Brain pericyte (primary cell): ENCODE data around the gene HACD2.
"Not testable (repeated sequence)": the region's sequence is repeated elsewhere in the genome, so short reads cannot be mapped to it uniquely, and the experiment has no call there.

Source experiments
- DNase-seq: peaks from one replicate; pipeline ENCODE4 v3.0.0-alpha.2; 2012; ENCODE audit warnings: low read depth, low spot score

Gene HACD2

DNA sequence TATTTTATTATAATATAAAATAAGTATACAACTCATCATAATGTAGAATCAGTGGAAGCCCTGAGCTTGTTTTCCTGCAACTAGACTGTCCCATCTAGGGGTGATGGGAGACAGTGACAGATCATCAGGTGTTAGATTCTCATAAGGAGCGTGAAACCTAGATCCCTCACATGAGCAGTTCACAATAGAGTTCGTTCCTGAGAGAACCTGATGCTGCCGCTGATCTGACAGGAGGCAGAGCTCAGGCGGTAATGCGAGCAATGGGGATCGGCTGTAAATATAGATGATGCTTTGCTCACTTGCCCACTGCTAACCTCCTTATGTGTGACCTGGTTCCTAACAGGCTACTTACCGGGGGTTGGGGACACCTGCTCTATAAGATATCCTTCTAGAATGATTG lies 26.8 kb upstream of the HACD2 start:
- DNase-seq = not testable (repeated sequence)

DNA sequence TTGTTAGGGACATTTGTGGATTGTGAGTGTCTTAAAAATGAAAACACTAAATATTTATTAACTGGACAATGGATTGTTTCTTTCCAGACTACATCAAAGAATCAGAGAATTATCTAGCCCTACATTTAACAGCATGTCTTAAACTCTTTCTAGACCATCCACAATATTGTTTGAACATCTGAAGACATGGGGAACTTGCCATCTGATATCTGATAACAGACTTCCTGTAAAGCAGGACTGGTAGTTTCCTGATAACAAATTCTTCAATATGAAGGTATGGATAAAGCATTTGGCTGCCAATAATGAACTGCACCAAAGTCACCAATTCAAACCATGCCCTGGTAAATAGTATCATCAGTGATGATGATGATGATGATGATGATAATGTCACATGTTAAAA lies 26.2 kb upstream of the HACD2 start:
- DNase-seq = no peak

DNA sequence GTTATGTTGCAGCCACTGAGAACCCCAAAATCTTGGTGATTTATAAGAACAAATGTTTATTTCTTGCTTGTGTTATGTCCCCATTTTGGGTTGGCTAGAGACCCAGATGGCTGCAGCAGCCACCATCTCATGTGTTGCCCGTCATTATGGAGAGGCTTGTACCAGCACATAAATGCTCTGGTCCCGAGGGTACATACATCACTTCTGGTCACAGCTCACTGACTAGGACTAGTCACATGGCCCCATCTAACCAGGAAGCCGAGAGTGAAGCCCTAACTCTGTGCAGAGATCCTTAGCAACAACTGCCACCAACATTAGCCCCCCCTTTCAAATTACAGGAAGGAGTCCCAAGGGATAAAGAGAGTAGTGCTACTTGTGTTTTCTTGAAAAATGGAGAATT lies 25.5 kb upstream of the HACD2 start:
- no peak for DNase-seq

DNA sequence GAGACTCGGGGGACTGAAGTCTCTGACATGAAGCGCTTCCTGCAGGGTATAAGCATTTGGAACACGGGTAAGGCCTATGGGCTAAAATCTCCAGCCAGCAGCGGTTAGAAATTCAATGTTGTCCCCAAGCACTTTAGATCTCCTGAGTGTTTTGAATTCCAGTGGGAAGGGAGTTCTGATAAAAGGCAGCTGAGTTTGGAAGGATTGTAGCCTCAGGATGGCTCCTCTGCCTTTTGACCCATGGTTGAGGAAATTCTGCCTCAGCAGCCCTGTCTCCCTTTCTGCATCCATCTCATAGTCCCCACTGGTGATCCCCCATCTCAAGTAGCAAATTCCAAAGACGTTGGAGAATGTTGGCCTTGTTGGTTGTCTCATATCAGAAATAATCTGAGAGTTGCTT lies 24.2 kb upstream of the HACD2 start:
- DNase-seq = no peak

DNA sequence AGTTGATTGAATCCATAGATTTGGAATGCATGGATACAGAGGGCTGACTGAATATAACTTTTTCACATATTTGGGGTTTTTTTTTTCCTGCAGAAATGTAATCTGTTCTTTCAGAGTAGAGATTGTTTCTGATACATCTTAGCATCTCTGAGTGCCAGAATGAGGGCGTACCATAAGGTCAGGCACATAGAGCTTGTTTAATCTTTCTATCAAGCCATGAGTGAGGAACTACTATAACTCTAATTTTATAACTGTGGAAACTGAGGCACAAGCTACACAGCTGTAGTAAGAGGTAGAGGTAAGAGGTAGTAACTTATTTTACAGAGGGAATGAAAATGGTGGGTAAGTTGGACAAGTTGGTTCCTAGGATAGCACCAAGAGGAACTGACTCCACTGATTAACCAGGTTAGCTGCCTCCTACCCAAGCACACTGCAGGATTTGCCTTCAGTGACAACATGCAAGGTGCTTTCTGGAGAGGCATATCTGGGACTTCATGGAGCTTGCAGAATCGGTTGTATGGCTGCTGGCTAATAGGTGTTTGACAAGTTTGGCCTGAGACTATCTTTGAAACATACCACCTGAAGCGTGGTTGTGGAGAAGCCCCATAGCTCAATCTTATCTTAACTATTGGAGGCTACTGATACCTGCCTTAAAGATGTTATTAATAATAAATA lies 23.5 kb upstream of the HACD2 start:
- no peak for DNase-seq

DNA sequence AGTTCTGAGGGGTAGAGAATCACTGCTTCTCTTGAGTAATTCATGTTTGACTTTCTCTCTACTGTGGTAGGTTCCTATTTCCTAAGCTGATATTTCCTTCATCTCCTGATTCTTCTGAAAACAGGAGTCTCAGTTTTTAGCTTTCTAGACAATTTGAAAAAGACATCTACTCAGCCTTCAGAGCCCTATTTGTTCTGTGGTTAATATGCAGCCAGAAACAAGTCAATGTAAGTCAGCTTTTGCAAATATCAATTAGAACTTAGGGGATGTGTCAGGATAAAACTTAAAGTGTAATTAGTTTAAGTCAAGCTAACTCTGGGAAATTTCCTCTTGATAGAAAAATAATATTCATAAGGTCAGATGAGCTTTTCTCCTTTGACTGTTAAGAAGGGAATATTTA lies 21.7 kb upstream of the HACD2 start:
- DNase-seq = no peak

DNA sequence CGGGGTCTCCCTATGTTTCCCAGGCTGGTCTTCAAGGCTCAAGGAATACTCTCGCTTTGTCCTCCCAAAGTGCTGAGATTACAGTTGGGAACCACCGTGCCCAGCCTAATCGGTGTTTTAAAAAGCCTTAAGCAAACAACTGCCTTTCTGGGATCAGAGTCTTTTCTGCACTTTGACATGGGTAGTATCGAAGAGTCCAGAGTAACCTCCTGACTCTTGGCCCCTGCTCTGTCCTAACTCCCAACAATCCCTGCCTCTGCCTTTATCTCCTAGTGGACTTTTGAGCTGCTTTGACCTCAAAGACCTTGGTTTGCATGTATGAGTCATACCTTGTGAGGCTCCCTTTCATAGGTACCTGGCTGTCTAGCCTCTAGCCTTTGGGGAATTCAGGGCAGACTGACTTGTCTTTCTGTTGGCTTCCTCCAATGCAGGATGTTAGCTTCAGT lies 21.0 kb upstream of the HACD2 start:
- no peak for DNase-seq

DNA sequence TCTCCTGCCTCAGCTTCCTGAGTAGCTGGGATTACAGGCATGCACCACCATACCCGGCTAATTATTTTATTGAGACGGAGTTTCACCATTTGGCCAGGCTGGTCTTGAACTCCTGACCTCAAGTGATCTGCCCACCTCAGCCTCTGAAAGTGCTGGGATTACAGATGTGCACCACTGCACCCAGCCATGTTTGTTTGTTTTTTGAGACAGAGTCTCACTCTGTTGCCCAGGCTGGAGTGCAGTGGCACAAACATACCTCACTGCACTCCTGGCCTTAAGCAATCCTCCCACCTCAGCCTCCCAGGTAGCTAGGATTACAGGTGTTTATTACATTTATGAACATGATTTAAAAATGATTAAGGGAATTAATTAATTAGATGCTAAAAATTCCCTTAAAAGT lies 18.3 kb upstream of the HACD2 start:
- DNase-seq = not testable (repeated sequence)

DNA sequence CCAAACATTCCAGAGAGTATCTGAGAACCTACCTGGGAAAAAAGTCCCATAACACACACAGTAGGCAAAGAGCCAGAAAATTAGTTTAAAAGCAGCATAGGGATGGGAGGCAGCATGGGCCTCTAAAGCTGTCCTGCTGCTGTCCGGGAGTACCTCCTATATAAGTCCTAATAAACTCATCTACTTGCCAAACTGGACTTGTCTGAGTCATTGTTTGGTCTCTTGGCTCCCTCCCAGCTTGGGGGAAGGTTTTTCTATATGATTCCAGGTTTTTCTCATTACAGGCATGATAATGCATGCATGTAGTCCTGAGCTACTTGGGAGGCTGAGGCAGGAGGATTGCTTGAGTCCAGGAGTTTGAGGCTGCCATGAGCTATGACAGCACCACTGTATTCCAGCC lies 17.5 kb upstream of the HACD2 start:
- peak; percentile 52 for DNase-seq

DNA sequence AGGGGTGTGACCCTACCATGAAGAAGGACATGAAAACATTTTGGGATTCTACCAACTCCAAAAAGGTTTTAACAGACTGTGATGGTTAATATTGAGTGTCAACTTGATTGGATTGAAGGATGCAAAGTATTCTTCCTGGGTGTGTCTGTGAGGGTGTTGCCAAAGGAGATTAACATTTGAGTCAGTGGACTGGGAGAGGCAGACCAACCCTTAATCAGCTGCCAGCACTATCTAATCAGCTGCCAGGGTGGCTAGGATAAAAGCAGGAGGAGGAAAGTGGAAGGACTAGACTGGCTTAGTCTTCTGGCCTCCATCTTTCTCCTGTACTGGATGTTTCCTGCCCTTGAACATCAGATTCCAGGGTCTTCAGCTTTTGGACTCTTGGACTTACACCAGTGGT lies 16.0 kb upstream of the HACD2 start:
- DNase-seq = not testable (repeated sequence)

DNA sequence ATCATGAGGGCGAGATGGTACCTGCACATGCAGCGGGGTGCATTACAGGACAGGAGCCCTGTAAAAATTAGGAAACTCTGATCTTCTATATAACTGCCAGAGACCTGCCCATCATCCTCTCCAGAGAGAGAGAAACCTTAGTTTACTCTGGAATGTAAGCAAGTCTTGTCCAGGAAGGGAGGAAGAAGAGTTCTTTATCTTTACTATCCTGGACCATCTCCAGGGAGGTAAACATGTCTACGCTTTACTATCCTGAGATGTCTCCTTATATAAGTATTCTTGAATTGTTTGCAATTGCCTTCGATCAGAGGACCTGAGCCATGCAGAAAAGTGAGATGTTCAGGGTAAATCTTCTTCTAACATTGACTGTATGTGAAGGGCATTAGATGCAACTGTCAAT lies 12.7 kb upstream of the HACD2 start:
- no peak for DNase-seq

DNA sequence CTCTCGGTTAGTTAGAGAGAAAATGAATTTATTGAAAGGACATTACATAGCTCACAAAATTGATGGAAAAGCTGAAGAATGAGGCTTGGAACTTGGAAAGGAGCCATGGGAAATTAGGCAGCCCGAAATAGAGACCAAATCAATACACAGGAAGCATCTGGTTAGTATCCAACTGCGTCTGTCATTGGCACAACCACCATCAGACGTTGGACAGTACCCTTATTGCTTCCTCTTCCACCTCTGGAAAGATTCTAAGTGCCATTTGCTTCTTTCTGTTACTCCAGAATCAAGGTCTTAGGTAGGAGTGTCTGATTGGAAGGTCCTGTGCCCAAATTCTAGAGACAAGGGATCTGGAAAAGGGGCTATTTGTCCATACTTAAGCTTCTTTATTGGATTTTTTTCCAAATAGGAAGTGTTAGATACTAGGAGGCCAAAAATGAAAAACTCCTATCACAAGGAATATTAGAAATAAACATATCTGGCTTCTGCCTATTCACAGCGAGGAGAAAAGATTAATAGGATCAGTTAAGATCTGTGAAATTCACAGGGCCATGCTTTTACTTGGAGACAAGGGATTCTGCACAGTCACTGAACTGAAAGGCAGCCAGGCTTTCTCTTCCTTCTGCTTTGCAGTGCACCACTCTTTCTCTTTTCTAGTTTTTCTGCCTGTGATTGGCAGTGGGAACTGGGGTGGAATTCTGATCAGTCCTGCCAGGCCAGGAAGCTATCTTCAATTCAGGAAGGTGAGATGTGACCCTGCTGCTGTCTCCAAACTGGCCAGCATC lies 10.7 kb upstream of the HACD2 start:
- DNase-seq = no peak

DNA sequence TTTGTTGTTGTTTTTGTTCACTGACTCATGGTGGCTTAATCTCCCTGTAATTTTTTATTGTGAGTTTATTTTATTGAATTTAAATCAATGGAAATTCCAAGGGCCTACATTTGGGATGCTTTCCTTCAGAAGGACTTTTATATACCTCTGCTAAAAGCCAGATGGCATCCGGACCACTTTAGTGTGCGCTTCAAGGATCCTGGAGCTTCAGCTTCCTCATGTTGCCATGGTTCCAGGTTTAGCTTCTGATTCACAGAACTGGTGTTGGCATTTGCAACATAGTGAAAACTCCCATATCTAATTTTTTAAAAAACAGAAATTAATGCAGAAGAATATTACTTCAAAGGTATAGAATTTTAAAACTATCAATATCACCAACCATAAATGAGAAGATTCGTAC lies 8.5 kb upstream of the HACD2 start:
- DNase-seq = no peak

DNA sequence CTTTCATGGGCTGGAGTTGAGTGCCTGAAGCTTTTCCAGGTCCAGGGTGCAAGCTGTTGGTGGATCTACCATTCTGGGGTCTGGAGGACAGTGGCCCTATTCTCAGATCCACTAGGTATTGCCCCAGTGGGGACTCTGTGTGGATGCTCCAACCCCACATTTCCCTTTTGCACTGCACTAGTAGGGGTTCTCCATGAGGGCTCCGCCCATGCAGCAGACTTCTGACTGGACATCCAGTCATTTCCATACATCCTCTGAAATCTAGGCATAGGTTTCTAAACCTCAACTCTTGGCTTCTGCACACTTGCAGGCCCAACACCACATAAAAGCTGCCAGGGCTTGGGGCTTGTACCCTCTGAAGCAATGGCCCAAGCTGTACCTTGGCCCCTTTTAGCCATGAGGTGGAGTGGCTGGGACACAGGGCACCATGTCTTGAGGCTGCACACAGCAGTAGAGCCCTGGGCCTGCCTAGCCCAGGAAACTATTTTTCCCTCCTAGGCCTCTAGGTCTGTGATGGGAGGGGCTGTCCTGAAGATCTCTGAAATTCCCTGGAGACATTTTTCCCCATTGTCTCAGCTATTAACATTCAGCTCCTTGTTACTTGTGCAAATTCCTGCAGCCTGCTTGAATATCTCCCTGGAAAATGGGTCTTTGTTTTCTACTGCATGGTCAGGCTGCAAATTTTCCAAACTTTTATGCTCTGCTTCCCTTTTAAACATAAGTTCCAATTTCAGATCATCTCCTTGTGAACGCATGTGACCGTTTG lies 6.0 kb upstream of the HACD2 start:
- no peak for DNase-seq

DNA sequence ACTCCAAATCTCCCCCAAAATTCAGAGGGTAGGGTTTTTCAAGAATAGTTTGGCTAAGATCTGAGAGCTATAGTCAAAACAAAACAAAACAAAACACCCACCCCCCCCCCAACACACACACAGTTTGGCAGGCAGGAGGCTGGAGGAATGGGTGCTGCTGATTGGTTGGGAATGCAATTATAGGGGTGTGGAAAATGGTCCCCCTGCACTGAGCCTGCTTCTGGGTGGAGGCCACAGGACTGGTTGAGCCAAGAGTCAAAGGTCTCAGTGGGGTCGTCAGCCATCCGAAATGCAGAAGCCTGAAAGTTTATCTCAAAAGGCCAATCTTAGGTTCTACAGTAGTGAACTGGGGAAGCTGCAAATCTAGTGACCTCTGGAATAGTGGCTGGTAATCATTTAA lies 2.5 kb upstream of the HACD2 start:
- no peak for DNase-seq

DNA sequence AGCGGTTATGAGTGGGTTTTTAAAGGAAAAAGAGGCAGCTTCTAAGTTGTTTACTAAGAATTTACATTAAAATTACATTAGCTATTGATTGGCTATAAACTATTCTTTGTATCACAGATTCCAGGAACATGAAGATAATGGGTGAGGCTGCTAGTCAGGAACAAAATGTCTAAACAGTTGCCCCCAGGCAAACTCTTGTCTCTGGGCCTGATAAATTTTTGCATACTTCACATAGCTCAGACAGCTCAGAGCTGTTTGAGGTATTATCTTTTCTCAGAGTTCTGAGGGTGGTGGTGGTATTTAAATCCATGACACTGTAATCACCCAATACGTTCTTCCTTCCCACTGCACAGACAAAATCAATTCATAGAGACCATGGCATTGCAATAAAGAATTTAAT lies 2.1 kb upstream of the HACD2 start:
- DNase-seq = no peak

DNA sequence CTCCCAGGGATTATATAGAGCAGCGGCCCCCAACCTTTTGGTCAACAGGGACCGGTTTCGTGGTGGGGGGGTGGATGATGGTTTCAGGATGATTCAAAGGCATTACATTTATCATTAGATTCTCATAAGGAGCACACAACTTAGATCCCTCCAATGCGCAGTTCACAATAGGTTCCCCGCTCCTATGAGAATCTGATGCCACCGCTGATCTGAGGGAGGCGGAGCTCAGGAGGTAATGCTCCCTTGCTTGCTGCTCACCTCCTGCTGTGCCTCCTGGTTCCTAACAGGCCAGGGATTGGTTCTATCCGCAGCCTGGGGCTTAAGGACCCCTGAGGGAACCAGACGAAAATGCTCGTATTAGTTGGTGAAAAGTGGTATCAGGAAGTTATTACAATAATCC lies 1.3 kb upstream of the HACD2 start:
- DNase-seq = peak; percentile 24

DNA sequence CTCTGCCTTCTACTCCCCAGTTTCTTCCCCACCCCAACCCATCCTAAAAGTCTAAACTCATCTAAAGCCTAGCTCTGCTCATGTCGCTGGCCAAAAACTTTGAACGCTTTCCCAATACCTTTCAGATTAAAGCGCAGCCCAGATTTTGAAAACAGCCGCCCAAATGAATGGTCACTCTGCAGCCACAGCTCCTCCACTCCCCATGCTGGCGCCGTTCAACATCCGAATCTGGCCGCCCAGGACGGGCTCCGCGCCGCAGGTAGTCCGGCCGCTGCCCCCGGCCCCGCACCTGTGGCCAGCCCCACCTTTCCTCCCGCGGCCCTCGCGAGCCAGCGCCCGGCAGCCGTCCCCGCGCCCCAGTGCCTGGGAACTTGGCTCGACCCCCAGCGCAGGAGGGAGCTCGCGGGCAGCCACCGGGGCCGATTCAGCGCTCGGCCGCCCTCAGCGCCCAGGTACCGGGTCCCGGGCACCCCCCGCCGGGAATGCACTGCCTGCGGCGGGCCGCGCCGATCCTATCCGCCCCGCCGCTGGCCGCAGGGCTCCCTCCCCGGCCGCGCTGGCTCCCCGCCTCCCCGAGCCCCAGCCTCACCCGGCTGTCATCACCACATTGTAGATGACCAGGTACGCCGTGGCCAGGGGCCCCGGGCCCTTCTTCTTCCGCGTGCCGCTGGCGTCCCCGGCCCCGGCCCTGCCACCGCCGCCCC lies 417 bp downstream of the HACD2 start:
- no peak for DNase-seq

DNA sequence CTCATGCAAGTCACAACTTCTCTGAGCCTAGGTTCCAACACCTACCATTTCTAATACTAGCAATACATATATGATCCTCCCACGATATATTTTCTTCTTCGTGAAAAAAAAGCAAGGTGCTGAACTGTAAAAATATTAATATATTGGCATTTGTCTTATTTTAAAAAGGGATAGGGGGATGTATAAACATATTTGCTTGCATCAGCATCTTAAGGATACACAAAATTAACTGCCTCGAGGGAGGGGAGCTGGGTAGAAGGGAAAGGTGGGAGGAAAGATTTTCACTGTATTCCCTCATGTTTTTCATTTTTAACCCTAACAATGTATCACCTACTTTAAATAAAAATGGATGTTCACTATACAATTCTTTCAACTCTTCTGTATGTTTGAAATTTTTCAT lies 1.3 kb downstream of the HACD2 start:
- DNase-seq = no peak

DNA sequence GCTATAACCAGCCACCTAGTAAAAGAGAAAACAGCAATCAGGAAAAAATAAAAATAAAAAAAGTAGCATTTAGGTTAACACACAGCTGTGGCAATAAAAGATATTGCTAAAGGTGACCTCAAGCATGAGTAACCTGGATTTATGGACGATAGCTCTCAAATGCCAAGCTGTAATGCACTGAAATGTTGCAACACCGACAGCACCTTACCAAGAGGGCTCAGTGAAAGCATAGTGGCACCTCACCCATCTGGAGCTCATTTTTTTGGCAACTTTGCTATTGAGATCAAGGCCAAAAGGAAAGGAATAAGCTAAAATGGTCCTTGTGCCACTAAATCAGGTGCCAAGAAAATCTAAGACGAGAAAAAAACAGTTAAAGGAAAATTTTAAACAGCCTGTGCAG lies 2.5 kb downstream of the HACD2 start:
- no peak for DNase-seq

DNA sequence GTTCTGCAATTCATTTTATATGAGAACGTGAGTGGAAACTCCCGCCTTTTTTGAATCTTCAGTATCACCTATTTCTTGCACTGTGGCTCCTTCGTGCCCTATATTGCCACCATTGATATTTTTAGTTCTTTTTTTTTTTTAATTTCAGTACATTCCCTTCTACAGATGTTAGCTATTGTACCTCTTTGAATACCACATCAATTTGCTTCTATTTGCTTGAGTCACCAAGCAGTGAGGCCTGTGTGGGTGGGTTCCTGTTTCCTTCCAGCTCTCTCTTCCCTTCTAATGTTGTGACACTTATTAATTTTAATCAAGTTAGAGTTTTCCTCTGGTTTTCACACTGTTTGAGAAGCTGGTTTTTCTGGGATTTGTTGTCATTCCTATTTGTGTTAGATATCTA lies 8.7 kb downstream of the HACD2 start:
- no peak for DNase-seq

DNA sequence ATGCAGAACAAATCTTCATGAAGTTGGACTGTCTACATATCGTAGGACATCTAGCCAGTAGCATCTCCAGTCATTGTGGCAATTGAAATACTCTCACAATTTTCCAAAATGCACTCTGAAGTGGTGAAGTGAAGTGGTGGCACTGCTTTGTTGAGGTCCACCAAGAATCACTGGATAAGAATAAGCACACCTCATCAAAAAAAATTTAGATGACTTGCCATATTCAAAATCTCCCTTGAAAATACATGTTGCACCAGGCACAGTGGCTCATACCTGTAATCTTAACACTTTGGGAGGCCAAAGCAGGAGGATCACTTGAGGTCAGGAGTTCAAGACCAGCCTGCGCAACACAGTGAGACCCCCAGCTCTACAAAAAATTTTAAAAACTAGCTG lies 12.9 kb downstream of the HACD2 start:
- no peak for DNase-seq
